Vagina (tissue), 2 donors: Measurements from ENCODE around the gene LPCAT1.

Experiments used
- CTCF ChIP-seq, 3 experiments: fragments of 450-650 bp in 2 of 3; fragments of 200-600 bp in 1 of 3; sonication (generic) in 1 of 3; IDR thresholded peaks; one replicate each; pipeline ENCODE4 v1.5.1; 2017 to 2019; ENCODE audit warnings: antibody characterized with exemption in 3 of 3, mild to moderate bottlenecking in 2 of 3, moderate library complexity in 2 of 3
- POLR2A ChIP-seq, 2 donors: fragments of 450-650 bp; IDR thresholded peaks; one replicate each; pipeline ENCODE4 v1.6.1; 2017; ENCODE audit warnings: antibody characterized with exemption in 2 of 2, mild to moderate bottlenecking in 2 of 2, moderate library complexity in 2 of 2

GRCh38 chr5:1465117-1465516, 58.6 kb downstream of the LPCAT1 start:
- TF ChIP-seq CTCF (IDR thresholded peaks at IDR 0.05) (no peak), POLR2A (IDR thresholded peaks at IDR 0.05) (no peak)
